Panc1 (cell line): ENCODE measurements around the gene TEKT2.

ENCODE experiments used
- POLR2AphosphoS5 ChIP-seq: IDR thresholded peaks from 2 replicates; pipeline ENCODE4 v1.6.1; 2012; ENCODE audit warnings: mild to moderate bottlenecking, low read depth, low read length, moderate library complexity
- SIN3A ChIP-seq: IDR thresholded peaks from 2 replicates; pipeline ENCODE4 v1.6.1; 2012; ENCODE audit warnings: low read depth, mild to moderate bottlenecking, low read length, moderate library complexity, borderline replicate concordance; ENCODE audit not compliant: insufficient read depth
- TCF7L2 ChIP-seq: IDR thresholded peaks from 2 replicates; pipeline ENCODE4 v1.6.1; 2011; ENCODE audit warnings: mild to moderate bottlenecking, low read depth, low read length, inconsistent platforms
- TF ChIP-seq, protein P1 (sequence below): fragments of 450-650 bp; IDR thresholded peaks from 2 replicates; pipeline ENCODE4 v1.5.1; 2017; ENCODE audit warnings: mild to moderate bottlenecking
- TF ChIP-seq, protein P2 (sequence below), 2 experiments: IDR thresholded peaks; 2 replicates each; pipeline ENCODE4 v1.6.1; 2011 to 2012; ENCODE audit warnings: low read depth in 2 of 2, control low read depth in 1 of 2, low read length in 1 of 2, mild to moderate bottlenecking in 1 of 2, moderate library complexity in 1 of 2; ENCODE audit not compliant: insufficient read depth in 1 of 2

- TF ChIP-seq, protein P1, sequence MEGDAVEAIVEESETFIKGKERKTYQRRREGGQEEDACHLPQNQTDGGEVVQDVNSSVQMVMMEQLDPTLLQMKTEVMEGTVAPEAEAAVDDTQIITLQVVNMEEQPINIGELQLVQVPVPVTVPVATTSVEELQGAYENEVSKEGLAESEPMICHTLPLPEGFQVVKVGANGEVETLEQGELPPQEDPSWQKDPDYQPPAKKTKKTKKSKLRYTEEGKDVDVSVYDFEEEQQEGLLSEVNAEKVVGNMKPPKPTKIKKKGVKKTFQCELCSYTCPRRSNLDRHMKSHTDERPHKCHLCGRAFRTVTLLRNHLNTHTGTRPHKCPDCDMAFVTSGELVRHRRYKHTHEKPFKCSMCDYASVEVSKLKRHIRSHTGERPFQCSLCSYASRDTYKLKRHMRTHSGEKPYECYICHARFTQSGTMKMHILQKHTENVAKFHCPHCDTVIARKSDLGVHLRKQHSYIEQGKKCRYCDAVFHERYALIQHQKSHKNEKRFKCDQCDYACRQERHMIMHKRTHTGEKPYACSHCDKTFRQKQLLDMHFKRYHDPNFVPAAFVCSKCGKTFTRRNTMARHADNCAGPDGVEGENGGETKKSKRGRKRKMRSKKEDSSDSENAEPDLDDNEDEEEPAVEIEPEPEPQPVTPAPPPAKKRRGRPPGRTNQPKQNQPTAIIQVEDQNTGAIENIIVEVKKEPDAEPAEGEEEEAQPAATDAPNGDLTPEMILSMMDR = no peak
- no peak for TF ChIP-seq SIN3A
- no peak for TF ChIP-seq TCF7L2
- TF ChIP-seq POLR2AphosphoS5 = no peak
- TF ChIP-seq, protein P2, sequence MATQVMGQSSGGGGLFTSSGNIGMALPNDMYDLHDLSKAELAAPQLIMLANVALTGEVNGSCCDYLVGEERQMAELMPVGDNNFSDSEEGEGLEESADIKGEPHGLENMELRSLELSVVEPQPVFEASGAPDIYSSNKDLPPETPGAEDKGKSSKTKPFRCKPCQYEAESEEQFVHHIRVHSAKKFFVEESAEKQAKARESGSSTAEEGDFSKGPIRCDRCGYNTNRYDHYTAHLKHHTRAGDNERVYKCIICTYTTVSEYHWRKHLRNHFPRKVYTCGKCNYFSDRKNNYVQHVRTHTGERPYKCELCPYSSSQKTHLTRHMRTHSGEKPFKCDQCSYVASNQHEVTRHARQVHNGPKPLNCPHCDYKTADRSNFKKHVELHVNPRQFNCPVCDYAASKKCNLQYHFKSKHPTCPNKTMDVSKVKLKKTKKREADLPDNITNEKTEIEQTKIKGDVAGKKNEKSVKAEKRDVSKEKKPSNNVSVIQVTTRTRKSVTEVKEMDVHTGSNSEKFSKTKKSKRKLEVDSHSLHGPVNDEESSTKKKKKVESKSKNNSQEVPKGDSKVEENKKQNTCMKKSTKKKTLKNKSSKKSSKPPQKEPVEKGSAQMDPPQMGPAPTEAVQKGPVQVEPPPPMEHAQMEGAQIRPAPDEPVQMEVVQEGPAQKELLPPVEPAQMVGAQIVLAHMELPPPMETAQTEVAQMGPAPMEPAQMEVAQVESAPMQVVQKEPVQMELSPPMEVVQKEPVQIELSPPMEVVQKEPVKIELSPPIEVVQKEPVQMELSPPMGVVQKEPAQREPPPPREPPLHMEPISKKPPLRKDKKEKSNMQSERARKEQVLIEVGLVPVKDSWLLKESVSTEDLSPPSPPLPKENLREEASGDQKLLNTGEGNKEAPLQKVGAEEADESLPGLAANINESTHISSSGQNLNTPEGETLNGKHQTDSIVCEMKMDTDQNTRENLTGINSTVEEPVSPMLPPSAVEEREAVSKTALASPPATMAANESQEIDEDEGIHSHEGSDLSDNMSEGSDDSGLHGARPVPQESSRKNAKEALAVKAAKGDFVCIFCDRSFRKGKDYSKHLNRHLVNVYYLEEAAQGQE (IDR thresholded peaks at IDR 0.05; ENCODE audit: insufficient read depth in 1 of 2, low read depth in 2 of 2, low read length in 1 of 2) = no peak
Measured at GRCh38 chr1:36107394-36107793, 23.5 kb downstream of the TEKT2 start.
